T follicular helper cell (primary cell): ENCODE data around the gene CHAF1A.

Experiments used
- DNase-seq: peaks from one replicate; pipeline ENCODE4 v3.0.0-alpha.2; 2020; ENCODE audit warnings: low read depth
- total RNA-seq, 2 experiments: gene quantifications; one replicate each; lab custom pipeline; 2026; lab: John Stamatoyannopoulos, UW

Gene CHAF1A
- total RNA-seq, result 20.9 to 25.1 reads per million in 2 experiments

DNA sequence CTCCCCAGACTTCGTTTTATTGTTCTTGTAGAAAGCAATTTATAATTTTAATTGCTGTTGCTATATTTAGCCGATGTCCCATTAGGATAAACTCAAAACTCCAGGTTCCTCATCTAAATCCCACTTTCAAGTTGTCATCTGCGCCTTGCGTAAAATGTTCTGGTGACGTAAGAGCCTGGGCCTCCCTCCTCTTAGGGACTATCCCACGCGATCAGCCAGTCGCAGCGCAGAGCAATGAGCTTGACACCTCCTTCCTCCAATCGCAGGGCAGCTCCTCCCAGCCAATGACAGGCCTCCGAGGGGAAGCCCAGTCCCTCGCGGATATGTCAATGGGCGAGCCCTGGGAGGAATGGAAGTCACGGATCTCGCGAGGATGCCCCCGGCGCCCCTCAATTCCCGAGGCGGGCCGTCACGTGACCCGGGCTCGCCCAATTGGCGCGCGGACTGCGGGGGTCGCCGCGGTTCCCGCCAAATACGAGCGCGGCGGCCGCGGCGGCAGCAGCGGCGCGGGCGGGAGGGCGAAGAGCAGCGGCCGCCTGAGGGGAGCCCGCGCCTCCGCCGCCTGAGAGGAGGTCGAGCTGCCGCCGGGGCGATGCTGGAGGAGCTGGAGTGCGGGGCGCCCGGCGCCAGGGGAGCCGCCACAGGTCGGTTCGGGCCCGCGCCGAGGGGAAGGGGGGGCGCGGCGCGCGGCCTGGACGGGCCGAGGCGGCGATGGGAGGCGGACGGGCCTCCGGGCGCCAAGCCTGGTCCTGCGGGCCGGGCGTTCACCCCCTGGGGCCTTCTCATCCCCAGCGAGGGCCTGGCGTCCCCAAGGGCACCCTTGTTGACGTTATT is at the start of gene CHAF1A:
Gene CHAF1A (plus strand): TSS at position 470 of the 834 bp plus-strand sequence. CDS start 123 bp downstream, at position 593.
- peak; percentile 100 for DNase-seq

DNA sequence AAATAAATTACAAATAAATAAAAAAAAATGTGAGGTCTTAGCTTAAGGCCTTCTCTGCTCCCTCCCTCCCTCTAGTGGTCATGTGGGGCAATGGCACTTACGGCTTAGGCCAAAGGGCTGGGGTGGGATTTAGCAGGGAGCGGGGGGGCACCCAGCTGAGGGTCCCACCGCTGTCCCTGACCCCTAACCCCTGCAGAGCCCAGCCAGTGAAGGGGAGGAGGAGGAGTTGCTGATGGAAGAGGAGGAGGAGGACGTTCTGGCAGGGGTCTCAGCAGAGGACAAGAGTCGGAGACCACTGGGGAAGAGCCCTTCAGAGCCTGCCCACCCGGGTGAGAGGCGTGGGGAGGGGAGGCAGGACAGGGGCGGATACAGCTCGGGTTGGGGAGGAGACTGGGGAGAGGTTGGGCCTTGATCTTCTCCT is 49.7 kb upstream of the CHAF1A start:
- peak; percentile 48 for DNase-seq

DNA sequence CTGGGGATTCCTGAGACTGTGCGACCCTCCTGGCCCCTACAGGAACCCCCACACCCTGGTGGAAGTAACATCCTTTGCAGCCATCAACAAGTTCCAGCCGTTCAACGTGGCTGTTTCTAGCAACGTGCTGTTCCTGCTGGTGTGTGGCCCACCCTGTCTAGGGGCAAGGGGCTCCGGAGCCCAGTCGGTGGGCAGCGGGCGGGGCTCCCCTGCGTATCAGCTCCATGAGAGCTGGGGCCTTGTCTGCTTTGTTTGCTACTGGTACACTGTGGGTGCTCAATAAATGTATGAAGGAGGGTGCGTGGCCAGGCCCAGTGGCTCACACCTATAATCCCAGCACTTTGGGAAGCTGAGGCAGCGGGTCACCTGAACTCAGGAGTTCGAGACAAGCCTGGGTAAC is 48.2 kb upstream of the CHAF1A start:
- DNase-seq, result no peak

DNA sequence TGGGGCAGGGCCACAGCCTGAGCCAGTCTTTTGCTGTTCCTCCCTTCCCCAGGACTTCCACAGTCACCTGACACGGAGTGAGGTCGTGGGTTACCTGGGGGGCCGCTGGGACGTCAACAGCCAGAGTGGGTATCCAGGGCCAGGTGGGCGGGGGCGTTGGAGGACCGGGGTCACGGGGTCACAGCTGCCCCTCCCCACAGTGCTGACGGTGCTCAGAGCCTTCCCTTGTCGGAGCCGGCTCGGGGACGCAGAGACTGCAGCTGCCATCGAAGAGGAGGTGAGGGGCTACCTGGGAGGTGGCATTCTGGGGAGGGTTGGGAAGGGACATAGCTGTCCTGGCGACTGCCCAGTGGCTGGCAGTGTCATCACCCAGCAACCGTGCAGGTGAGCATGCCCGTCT is 47.5 kb upstream of the CHAF1A start:
- DNase-seq, result no peak

- DNase-seq, result no peak
Measured at GRCh38 chr19:4357095-4357797, 45.2 kb upstream of the CHAF1A start.

GRCh38 chr19:4357921-4358326 is 44.5 kb upstream of the CHAF1A start:
- DNase-seq, result no peak

- DNase-seq, result no peak
Measured at GRCh38 chr19:4358709-4359626, 43.5 kb upstream of the CHAF1A start.

GRCh38 chr19:4359627-4360000 is 42.8 kb upstream of the CHAF1A start:
- DNase-seq, result no peak

- no peak for DNase-seq
Measured at GRCh38 chr19:4360081-4360569, 42.3 kb upstream of the CHAF1A start.

GRCh38 chr19:4360641-4361151 is 41.7 kb upstream of the CHAF1A start:
- no peak for DNase-seq

DNA sequence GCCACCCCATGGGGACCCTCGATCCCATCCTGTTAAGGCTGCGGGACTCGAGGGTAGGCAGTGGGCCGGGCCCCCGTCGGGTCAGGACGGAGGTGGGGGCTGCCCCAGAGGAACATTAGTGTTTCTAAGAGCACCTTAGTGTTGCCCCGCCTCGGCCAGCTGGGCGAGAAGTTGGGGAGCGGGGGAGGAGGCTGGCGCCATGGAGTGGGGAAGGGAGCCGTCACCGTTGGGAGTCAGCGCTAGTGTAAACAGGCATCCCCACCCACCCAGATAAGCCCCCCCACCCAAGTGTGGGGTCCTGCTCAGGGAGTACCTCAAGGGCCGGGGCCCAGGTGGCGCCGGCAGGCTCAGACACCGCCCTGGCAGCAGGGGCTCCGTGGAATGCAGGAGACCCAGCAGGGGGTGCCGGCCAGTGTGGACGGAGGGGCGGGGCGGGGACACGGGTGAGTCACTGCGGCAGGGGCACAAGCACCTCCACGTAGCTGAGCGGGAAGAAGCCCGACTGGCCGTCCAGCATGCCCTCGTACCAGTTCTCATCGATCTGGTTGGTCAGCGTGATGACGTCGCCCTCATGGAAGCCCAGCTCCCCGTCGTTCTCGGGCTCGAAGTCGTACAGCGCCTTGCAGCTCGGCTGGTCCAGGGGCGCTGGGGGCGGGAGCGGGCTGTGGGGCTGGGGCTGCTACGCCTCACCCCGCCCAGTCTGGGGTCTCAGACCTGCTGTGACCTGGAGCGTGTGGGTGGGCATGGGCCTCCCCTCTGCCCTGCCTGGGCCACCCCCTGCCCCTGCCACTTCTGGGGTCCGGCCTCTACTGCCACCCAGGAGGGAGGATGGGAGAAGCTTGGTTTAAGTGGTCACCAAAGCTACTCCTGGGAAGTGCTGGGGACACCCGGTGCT is 41.0 kb upstream of the CHAF1A start:
- DNase-seq, result no peak

GRCh38 chr19:4362101-4362828 is 40.2 kb upstream of the CHAF1A start:
- DNase-seq, result no peak

GRCh38 chr19:4362831-4363545 is 39.5 kb upstream of the CHAF1A start:
- DNase-seq, result no peak

DNA sequence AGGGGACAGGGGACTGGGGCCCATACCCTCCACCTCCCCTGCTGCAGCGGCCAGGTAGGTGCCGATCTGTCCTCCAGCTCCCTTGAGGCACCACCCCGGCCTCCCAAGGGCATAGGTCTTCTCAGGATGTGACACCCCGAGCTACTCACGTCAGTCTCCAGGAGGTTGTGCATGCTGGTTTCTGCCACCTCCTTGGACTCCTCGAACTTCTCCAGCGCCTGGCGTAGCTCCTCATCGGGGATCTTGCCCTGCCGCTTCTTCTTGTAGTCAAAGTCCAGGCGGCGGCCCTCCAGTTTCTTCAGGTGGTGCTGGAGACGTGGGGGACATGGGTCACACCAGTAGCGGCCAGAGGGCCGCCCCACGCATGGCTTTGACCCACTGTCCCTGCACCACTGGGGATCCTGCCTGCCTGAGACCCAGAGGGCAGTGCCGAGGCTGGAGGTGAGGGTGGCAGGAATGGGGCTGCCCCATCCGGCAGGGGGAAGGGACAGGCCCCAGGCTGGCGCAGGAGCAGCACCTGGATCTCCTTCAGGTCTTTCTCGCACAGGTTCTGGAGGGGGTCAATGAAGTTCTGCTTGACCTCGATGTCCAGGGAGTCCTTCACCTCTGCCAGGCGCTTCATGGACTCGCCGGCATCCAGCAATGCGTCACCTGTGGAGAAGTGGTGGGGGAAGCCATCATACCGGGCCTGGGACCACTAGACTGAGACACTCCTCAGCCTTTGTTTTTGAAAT is 38.7 kb upstream of the CHAF1A start:
- DNase-seq, result no peak

DNA sequence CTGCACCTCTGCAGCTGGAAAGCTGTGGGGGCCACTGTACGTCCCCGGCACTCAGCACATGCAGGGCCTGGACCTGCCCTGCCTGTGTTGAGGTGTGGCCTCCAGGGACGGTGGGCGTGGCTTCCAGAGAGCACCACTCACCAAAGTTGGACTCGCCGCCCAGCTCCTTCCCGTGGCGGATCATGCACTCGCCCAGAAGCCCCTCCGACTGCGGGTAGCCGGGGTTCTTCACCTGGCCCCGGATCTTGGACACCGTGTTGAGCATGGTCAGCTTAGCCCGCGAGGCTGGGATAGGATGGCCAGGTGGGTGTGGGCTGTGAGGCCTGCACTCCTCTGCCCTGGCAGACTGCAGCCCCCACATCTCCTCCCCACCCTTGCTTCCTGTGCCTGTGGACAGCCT is 37.1 kb upstream of the CHAF1A start:
- DNase-seq, result no peak

DNA sequence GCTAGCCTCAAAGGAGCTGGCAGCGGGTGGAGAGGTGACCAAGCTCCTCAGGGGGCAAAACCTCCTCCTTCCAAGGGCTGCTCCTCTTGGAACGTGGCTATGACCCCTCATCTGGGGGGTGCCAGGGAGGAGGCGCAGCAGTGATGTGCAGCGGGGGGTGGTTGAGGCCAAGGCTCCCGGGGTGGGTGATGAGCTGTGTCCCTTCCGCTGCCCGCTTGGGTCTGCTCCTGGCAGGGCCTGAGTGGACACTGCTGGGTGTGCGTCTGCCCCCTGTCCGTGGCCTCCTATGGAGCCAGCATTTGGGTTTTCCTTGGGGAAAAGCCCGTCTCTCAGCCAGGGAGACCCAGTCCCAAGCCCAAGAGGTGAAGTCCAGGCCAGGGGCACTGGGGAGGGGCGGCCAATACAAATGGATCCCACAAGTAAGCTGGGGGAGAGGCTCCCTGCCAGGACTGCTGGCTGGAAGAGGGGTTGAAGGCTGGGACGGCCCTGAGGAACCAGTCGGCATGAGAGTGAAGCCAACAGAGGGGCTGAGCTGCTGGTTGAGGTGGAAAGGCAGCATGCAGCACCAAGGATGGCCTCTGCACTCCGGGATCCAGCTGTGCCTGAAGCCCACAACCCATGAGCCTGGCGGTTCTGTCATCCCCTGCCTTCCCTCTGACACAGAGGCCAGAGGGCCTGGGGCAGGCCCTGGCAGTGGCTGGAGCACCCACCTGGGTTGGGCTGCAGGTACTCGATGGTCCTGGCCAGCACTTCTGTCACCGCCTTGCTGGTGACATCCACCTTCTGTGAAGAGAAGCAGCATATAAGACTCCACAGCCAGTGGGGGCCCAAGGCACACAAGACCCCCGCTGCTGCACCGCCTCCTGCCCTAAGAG is 36.4 kb upstream of the CHAF1A start:
- DNase-seq, result no peak

DNA sequence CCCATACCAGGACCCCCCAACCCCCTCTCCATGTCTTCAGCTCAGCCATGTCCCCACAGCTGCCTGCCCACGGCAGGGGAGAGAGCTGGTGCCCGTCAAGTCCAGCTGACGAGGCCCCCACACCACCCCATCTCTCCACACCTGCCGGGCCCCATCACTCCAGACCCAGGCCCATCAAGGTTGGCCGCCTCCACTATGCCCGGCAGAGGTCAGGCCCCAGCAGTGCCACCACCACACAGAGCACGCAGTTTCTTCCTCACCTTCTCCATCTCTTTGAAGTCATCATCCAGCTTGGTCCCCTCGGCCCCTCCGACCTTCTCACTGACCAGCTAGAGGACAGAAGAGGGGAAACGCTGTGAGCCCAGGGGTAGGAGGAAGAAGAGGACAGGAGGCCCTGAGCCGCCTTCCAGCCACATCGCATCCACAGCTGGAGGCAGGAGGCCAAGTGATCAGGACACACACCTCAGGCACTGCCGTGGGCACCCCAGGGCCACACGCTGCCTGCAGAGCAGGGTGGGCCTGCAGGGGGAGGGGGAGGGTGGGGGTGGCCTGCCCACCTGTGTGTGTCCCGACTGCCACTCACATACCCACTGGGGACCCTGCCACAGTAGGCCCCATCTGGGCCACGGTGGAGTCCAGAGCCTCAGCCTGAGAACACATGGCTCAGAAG is 35.6 kb upstream of the CHAF1A start:
- DNase-seq, result no peak
